ENCODE results near the gene PROK2.

Gene PROK2

GRCh38 chr3:71784914-71785531, at the start of gene PROK2:
TSS of gene PROK2 (minus strand) at chr3:71785148. CDS start at chr3:71785052, 96 bp downstream.
- DNase-seq: peak; percentile 69

GRCh38 chr3:71831599-71831998, 46.7 kb upstream of the PROK2 start:
- DNase-seq: no peak

- DNase-seq: no peak
Observed at GRCh38 chr3:71825551-71826283, 40.8 kb upstream of the PROK2 start.

- DNase-seq: no peak
Observed at GRCh38 chr3:71821116-71821515, 36.2 kb upstream of the PROK2 start.

GRCh38 chr3:71817262-71817661, 32.3 kb upstream of the PROK2 start:
- DNase-seq: no peak

- DNase-seq: no peak
Observed at GRCh38 chr3:71816767-71817156, 31.8 kb upstream of the PROK2 start.

- no peak for DNase-seq
Observed at GRCh38 chr3:71815340-71816067, 30.6 kb upstream of the PROK2 start.

- DNase-seq: no peak
Observed at GRCh38 chr3:71813704-71814103, 28.8 kb upstream of the PROK2 start.

- DNase-seq: no peak
Observed at GRCh38 chr3:71813073-71813472, 28.1 kb upstream of the PROK2 start.

- no peak for DNase-seq
Observed at GRCh38 chr3:71810056-71810455, 25.1 kb upstream of the PROK2 start.

- DNase-seq: no peak
Observed at GRCh38 chr3:71809321-71810026, 24.5 kb upstream of the PROK2 start.

GRCh38 chr3:71806736-71807135, 21.8 kb upstream of the PROK2 start:
- no peak for DNase-seq

GRCh38 chr3:71805691-71806090, 20.7 kb upstream of the PROK2 start:
- DNase-seq: no peak

GRCh38 chr3:71805199-71805598, 20.3 kb upstream of the PROK2 start:
- DNase-seq: no peak

GRCh38 chr3:71803248-71803647, 18.3 kb upstream of the PROK2 start:
- no peak for DNase-seq

- no peak for DNase-seq
Observed at GRCh38 chr3:71801986-71802385, 17.0 kb upstream of the PROK2 start.

GRCh38 chr3:71800023-71800422, 15.1 kb upstream of the PROK2 start:
- DNase-seq: no peak

- DNase-seq: no peak
Observed at GRCh38 chr3:71797455-71797854, 12.5 kb upstream of the PROK2 start.

GRCh38 chr3:71796290-71796689, 11.3 kb upstream of the PROK2 start:
- no peak for DNase-seq

- no peak for DNase-seq
Observed at GRCh38 chr3:71791634-71792033, 6.7 kb upstream of the PROK2 start.

GRCh38 chr3:71789922-71790321, 5.0 kb upstream of the PROK2 start:
- DNase-seq: no peak

- no peak for DNase-seq
Observed at GRCh38 chr3:71787851-71788405, 3.0 kb upstream of the PROK2 start.

GRCh38 chr3:71786551-71786950, 1.6 kb upstream of the PROK2 start:
- DNase-seq: no peak
